CD14-positive monocyte (primary cell): ENCODE measurements around the gene SPC24. TPM values are rescaled to one million over a fixed set of nuclear protein-coding genes. Genes with fewer than 3 reads are reported as not detected.
"Not testable (repeated sequence)": the region's sequence is repeated elsewhere in the genome, so short reads cannot be mapped to it uniquely, and the experiment has no call there.

Experiments used
- DNase-seq, 3 donors: peaks; one replicate each; pipeline ENCODE4 v3.0.0-alpha.2; 2011 to 2022
- H2AFZ ChIP-seq: 2 replicates; pipeline ENCODE4 v1.6.0; 2012; ENCODE audit warnings: mild to moderate bottlenecking, low read depth, low read length, inconsistent platforms; ENCODE audit not compliant: insufficient read depth, poor library complexity, severe bottlenecking
- H3K27ac ChIP-seq, 2 donors: 1 replicate in 1 of 2; 2 replicates in 1 of 2; pipeline ENCODE4 v1.5.1; 2012 to 2013; ENCODE audit warnings: low read length in 2 of 2, control low read depth in 1 of 2, inconsistent platforms in 1 of 2, low read depth in 1 of 2, mild to moderate bottlenecking in 1 of 2
- H3K27me3 ChIP-seq, 2 donors: one replicate each; pipeline versions ENCODE4 v1.6.0 to v1.6.1; 2011 to 2013; ENCODE audit warnings: low read length in 2 of 2; ENCODE audit not compliant: control insufficient read depth in 2 of 2, insufficient read depth in 2 of 2
- H3K36me3 ChIP-seq, 2 donors: replicated peaks in 1 of 2; 1 replicate in 1 of 2; 2 replicates in 1 of 2; pipeline versions ENCODE4 v1.5.1 to v1.6.1; 2012 to 2013; ENCODE audit warnings: low read length in 2 of 2, control low read depth in 1 of 2, inconsistent platforms in 1 of 2, mild to moderate bottlenecking in 1 of 2; ENCODE audit not compliant: insufficient read depth in 2 of 2, control insufficient read depth in 1 of 2
- H3K4me1 ChIP-seq, 2 donors: 1 replicate in 1 of 2; 2 replicates in 1 of 2; pipeline versions ENCODE4 v1.5.1 to v1.6.1; 2012 to 2013; ENCODE audit warnings: low read length in 2 of 2, control low read depth in 1 of 2, inconsistent platforms in 1 of 2, mild to moderate bottlenecking in 1 of 2, moderate library complexity in 1 of 2; ENCODE audit not compliant: insufficient read depth in 2 of 2, control insufficient read depth in 1 of 2
- H3K4me2 ChIP-seq: replicated peaks from 2 replicates; pipeline ENCODE3; 2012; ENCODE audit warnings: low read length, moderate library complexity, mild to moderate bottlenecking; ENCODE audit not compliant: poor library complexity, severe bottlenecking; ENCODE audit errors: extremely low read depth
- H3K4me3 ChIP-seq, 3 experiments: fragments of 200-600 bp in 1 of 3; sonication (generic) in 1 of 3; replicated peaks in 1 of 3; 1 replicate in 2 of 3; 2 replicates in 1 of 3; pipeline ENCODE4 v1.5.1; 2011 to 2013; ENCODE audit warnings: low read length in 3 of 3, mild to moderate bottlenecking in 3 of 3, control low read depth in 2 of 3, low read depth in 2 of 3, inconsistent platforms in 1 of 3, moderate library complexity in 1 of 3
- H3K79me2 ChIP-seq: 2 replicates; pipeline ENCODE4 v1.6.0; 2012; ENCODE audit warnings: mild to moderate bottlenecking, control low read depth, inconsistent platforms, low read length, moderate library complexity; ENCODE audit not compliant: insufficient read depth
- H3K9ac ChIP-seq: 2 replicates; pipeline ENCODE4 v1.6.0; 2017; ENCODE audit warnings: low read length, mild to moderate bottlenecking; ENCODE audit not compliant: insufficient read depth, poor library complexity, severe bottlenecking
- H3K9me3 ChIP-seq, 2 donors: replicated peaks in 1 of 2; 1 replicate in 1 of 2; 2 replicates in 1 of 2; pipeline versions ENCODE4 v1.5.1 to v1.6.1; 2012 to 2013; ENCODE audit warnings: low read length in 2 of 2, control low read depth in 1 of 2; ENCODE audit not compliant: control insufficient read depth in 1 of 2, insufficient read depth in 1 of 2
- H4K20me1 ChIP-seq: 2 replicates; pipeline ENCODE4 v1.6.0; 2012; ENCODE audit warnings: mild to moderate bottlenecking, low read length, control low read depth, moderate library complexity; ENCODE audit not compliant: insufficient read depth
- H3K27ac Mint-ChIP-seq, 7 donors: one replicate each; pipeline ENCODE4 v1.8.0; 2020; ENCODE audit warnings: mild to moderate bottlenecking in 7 of 7, mixed read lengths in 7 of 7, moderate library complexity in 6 of 7, inconsistent platforms in 2 of 7
- H3K27me3 Mint-ChIP-seq, 3 donors: one replicate each; pipeline ENCODE4 v1.8.0; 2021 to 2022; ENCODE audit warnings: low read depth in 3 of 3, mild to moderate bottlenecking in 3 of 3, mixed read lengths in 3 of 3, moderate library complexity in 3 of 3, inconsistent platforms in 1 of 3
- H3K36me3 Mint-ChIP-seq, 2 donors: one replicate each; pipeline ENCODE4 v1.8.0; 2020; ENCODE audit warnings: mixed read lengths in 2 of 2, inconsistent platforms in 1 of 2, mild to moderate bottlenecking in 1 of 2
- H3K4me1 Mint-ChIP-seq: one replicate; pipeline ENCODE4 v1.8.0; 2020; ENCODE audit warnings: mild to moderate bottlenecking, mixed read lengths
- H3K4me3 Mint-ChIP-seq, 2 donors: one replicate each; pipeline ENCODE4 v1.8.0; 2020; ENCODE audit warnings: mild to moderate bottlenecking in 2 of 2, mixed read lengths in 2 of 2, moderate library complexity in 1 of 2
- H3K9me3 Mint-ChIP-seq, 7 donors: one replicate each; pipeline ENCODE4 v1.8.0; 2020 to 2022; ENCODE audit warnings: mixed read lengths in 7 of 7, mild to moderate bottlenecking in 6 of 7, moderate library complexity in 6 of 7, inconsistent platforms in 2 of 7
- CTCF ChIP-seq: fragments of 200-600 bp; IDR thresholded peaks from one replicate; pipeline ENCODE4 v1.8.0; 2022; ENCODE audit warnings: antibody characterized with exemption, mild to moderate bottlenecking
- WGBS: methylation state at CpG from one replicate; pipeline ENCODE4 v1.1.5; 2013; ENCODE audit warnings: missing lambda C conversion rate; ENCODE audit not compliant: insufficient coverage; 5-methylcytosine and 5-hydroxymethylcytosine counted together
- intact Hi-C, 2 donors: fragments of 100-400 bp; cut with micrococcal nuclease; formaldehyde crosslinking; loops; one replicate each; pipeline versions ENCODE4 v1.15.0 to v1.15.1; 2023
- polyA plus RNA-seq, 3 donors: library from polyadenylated mRNA; depleted of rRNA in 1 of 3; unstranded in 2 of 3; stranded (reverse) in 1 of 3; fragments of 300-500 nt in 2 of 3; fragments of >200 nt in 1 of 3; fragmentation: Illumina TruSeq in 2 of 3; gene quantifications; 1 replicate in 2 of 3; 2 replicates in 1 of 3; pipeline ENCODE4 v1.2.3, GENCODE V29; 2012 to 2021

SPC24 gene
- polyA plus RNA-seq, 3 donors, result 0.27 TPM; not detected in 2

- Mint-ChIP-seq H3K4me3 (no peak overlapping the region), H3K4me1 (peaks cover 33% of the 10 kb centered on the region), H3K27ac (no peak overlapping the region), H3K27me3 (peaks cover 0 to 2% (median 1%) of the 10 kb centered on the region in 3 donors), H3K9me3 (peaks cover 0 to 5% (median 0%) of the 10 kb centered on the region in 7 donors), H3K36me3 (peaks cover 35 to 68% of the 10 kb centered on the region in 2 donors)
- DNase-seq, result no peak
- H3K36me3 ChIP-seq, result peaks cover 13 to 30% of the 10 kb centered on the region in 2 donors
- H3K27me3 ChIP-seq, result no peaks in the 10 kb centered on the region
- intact Hi-C loops, result no loop called here
- H3K4me2 ChIP-seq, result no peak overlapping the region
- no peak overlapping the region for H2AFZ ChIP-seq
- no peaks in the 10 kb centered on the region for H3K9me3 ChIP-seq
- H3K9ac ChIP-seq, result no peak overlapping the region
- no peak for TF ChIP-seq CTCF
- H3K79me2 ChIP-seq, result peaks cover 36% of the 10 kb centered on the region
- no peak overlapping the region for H3K4me3 ChIP-seq
- H3K4me1 ChIP-seq, result peaks cover 36 to 41% of the 10 kb centered on the region in 2 donors
- WGBS, result no CpG with 5 or more reads among the region's 2 CpGs
- no peak overlapping the region for H3K27ac ChIP-seq
- H4K20me1 ChIP-seq, result peaks cover 5% of the 10 kb centered on the region
Observed at GRCh38 chr19:11098327-11098726, 57.3 kb downstream of the SPC24 start.

GRCh38 chr19:11097367-11097766, 58.2 kb downstream of the SPC24 start:
- H3K79me2 ChIP-seq, result peaks cover 36% of the 10 kb centered on the region

More at GRCh38 chr19:11097367-11097766, 58.2 kb downstream of the SPC24 start:
- 100% methylated on average over 2 of the region's 6 CpGs for WGBS
- H4K20me1 ChIP-seq, H3K27me3 Mint-ChIP-seq, H3K9me3 Mint-ChIP-seq, H3K4me3 Mint-ChIP-seq, H3K4me3 ChIP-seq, H3K4me2 ChIP-seq, H3K27me3 ChIP-seq, intact Hi-C loops, DNase-seq, H3K9ac ChIP-seq, H3K27ac ChIP-seq, H2AFZ ChIP-seq, H3K9me3 ChIP-seq: not testable (repeated sequence)
- Histone ChIP-seq H3K4me1 (peaks cover 46 to 50% of the 10 kb centered on the region in 2 donors), H3K36me3 (peaks cover 5 to 21% of the 10 kb centered on the region in 2 donors)
- H3K36me3 Mint-ChIP-seq, result peaks cover 25 to 58% of the 10 kb centered on the region in 2 donors
- H3K4me1 Mint-ChIP-seq, result peaks cover 42% of the 10 kb centered on the region
- H3K27ac Mint-ChIP-seq, result peak overlapping the region in 2 of 7 donors; percentile 25 to 100
